OCI-M2 (cell line): ENCODE data around the gene KIF12.
"Not testable (repeated sequence)": the region's sequence is repeated elsewhere in the genome, so short reads cannot be mapped to it uniquely, and the experiment has no call there.

Experiments used
- DNase-seq: peaks from one replicate; lab custom pipeline; 2025; ENCODE audit not compliant: unreplicated experiment; lab: John Stamatoyannopoulos, UW

The KIF12 gene

GRCh38 chr9:114098936-114099668 lies at the start of gene KIF12:
Gene KIF12, minus strand, starts transcription at chr9:114099292. Its CDS starts 16 bp downstream, at chr9:114099276.
- no peak for DNase-seq

DNA sequence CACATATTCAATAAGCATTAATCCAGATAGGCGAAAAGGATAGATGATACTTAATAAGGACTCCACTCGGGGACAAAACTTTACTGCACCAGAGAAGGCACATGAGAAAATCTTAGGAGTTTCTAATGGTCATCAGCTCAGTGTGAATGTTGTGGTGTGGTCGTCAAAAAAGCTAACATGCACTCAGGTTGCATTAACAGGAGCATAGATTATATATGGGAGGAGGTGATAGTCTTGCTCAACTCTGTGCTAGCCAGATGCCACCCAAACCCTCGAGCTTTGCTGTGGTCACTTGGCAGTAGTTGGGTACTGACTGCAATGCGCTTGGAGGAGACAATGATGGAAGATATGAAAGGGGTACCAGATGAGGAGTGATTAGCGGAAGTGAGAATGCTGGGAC lies 47.6 kb upstream of the KIF12 start:
- no peak for DNase-seq

GRCh38 chr9:114143234-114143633 lies 44.1 kb upstream of the KIF12 start:
- DNase-seq, result no peak

- DNase-seq, result no peak
Observed at GRCh38 chr9:114141553-114142402, 42.7 kb upstream of the KIF12 start.

DNA sequence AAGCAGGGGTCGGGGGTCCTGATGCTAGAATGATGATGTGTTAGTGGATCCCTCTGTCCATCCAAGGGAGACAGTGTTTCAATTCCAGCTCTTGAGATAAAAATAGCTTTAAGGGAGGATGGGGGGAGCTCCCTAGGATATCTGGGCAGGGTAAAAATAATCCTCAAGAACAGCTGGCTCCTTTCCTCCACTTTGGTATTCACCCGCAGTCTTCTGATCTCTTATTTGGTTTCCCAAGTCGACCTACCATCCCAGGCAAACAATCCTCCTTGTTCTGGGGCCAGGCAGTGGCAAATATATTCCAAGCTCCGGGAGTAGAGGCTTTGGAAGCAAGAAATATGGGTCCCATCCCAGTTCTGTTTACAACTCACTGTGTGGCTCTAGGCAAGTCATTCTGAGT lies 41.8 kb upstream of the KIF12 start:
- no peak for DNase-seq

- DNase-seq, result no peak
Observed at GRCh38 chr9:114140401-114140800, 41.3 kb upstream of the KIF12 start.

- DNase-seq, result no peak
Observed at GRCh38 chr9:114139071-114139470, 40.0 kb upstream of the KIF12 start.

- DNase-seq, result no peak
Observed at GRCh38 chr9:114138552-114138971, 39.5 kb upstream of the KIF12 start.

DNA sequence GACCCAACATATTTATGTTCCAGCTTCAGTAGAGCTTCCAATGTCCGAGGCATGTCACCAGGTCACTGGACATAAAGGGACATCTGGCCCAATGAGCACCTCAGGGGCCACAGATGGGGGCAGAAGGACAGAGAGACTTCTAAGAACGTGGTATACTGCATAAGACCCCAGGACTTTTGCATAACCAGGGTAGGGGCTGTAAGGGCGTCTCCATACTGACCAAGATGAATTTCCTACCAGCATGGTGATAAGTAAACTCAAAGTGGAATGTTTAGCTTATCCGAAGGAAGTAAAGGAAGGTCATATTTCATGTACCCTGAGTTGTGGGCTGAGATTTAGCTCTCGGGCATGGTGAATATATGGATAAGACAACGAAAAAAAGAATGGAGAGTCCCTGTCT lies 38.7 kb upstream of the KIF12 start:
- DNase-seq, result no peak

DNA sequence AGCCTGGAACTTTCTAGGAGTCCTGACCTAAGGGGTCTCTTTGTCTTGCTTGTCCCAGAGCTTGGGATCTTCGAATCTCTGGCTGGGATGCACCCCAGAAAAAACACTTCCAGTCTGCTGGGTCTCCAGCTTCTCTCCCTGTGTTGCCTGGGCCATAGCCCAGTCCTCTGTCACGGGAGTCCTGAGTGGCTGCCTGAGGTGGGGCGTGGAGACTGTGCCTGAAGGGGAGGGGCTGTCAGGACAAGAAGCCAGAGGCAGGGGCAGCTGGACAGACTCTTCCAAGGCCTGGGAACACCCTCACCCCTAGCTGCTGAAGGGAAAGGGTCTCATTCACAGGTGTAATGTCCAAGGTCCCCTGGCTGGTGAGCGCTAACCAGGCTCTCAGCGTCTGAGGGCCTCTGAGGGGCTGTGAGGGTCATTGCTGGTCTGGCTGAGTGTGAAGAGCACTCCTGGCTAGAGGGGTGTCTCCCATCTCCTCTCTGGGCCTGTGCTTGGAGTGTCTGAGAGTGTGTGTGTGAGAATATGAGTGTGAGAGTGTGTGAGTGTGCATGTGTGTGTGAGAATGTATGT lies 35.8 kb upstream of the KIF12 start:
- no peak for DNase-seq

DNA sequence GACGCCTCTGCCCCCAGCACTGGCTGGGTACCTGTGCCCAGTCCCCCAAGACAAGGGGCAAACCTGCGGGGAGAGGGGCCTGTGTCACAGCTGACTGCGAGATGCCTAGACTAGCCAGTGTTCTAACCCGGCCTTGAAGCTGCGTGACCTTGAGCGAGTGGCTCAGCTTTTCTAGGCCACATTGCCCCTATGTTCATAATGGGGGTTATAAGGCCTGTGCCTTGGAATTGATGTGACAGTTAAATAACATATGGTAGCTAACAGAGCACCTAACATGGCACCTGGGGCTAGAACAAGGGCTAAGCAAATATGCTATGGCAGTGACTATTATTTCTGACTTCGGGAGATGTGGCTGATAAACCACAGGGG lies 33.4 kb upstream of the KIF12 start:
- DNase-seq, result no peak

- no peak for DNase-seq
Observed at GRCh38 chr9:114131808-114132549, 32.9 kb upstream of the KIF12 start.

GRCh38 chr9:114130624-114131277 lies 31.7 kb upstream of the KIF12 start:
- no peak for DNase-seq

- no peak for DNase-seq
Observed at GRCh38 chr9:114130141-114130540, 31.0 kb upstream of the KIF12 start.

GRCh38 chr9:114128759-114129158 lies 29.7 kb upstream of the KIF12 start:
- DNase-seq, result not testable (repeated sequence)

DNA sequence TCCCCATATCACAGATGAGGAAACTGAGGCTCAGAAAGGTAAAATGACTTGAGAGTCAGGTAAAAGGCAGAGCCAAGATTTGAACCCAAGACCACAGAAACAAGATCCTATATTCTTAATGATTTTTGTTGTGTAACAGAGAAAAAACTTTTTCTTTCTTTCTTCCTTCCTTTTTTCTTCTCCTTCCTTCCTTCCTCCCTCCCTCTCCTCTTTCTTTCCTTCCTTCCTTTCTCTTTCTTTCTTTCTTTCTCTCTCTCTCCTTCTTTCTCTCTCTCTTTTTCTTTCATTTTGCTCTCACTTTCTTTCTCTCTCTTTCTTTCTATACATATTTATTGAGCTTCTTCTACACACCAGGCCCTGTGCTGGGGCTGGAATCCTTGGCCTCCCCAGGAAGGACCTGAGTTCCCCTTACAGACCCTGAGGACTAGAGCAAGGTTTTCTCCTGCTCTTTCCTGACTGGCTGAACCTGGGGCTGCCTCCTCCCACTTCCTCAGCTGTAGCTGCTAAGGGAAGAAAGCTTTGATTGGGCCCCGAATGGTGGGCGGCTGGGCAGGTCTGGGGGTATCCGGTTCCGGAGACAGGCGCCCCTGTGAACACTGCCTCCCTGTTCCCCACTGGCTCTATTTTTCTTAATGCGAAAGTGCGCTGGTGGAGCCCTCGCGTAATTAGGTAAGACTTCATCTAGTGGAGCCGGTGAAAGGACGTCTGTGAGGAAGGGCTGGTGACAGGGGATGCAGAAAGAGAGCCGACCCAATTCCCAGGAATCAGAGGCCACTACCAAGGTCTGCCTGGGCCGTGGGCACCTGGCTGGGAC lies 27.4 kb upstream of the KIF12 start:
- no peak for DNase-seq

- DNase-seq, result no peak
Observed at GRCh38 chr9:114125476-114126013, 26.5 kb upstream of the KIF12 start.

DNA sequence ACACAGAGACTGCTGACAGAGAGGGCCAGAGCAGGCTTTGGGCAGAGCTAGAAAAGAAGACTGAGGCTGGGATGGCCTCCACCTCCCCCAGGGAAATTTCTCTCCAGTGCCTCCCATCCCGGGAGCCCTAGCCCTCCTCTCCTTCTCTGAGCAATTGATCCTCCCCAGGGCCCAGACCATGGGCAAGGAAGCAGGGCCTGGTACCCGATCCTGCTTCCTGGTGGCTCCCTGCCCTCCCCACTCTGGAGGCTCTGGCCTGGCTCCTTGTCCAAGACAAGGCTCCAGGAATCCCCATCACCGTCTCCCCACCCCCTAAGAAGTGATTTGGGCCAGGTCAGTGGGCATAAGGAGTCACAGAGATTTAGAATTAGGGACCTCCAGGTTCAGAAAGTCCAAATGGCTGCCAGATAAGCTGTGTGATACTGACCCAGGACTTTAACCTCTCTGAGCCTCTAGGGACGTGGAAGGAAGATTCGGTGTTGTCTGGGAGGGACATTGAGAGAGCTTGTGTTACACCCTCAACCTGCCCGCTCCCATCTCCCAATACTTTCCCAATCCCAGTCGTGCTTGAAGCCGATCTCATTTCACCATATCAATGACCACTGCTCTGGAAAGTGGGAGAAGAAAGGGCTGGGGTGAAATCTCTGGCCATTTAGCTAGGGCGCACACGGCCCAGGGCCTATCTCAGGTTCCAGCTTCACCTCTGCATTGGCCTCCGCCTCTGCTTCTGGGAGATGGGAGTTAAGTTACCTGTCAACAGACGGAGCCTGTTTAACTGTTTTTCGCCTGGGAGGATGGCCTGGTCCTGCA lies 25.8 kb upstream of the KIF12 start:
- DNase-seq, result no peak

DNA sequence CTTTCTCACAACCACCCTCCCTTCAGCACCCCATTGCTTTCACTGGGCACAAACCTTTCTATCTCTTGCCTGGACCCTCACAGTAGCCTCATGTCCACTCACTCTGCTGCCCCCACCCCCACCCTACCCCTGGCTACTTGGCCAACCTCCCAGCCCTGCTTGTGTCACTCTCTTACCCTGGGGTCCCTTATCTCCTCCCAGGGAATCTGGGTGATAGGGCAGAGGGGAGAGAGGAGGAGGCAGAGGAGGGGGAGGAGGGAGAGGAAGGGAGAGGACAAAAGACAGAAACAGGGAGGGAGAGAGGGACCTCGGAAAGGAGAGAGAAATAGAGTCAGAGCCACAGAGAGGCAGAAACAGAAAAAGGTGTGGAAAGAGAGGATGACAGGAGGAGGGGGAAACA lies 25.0 kb upstream of the KIF12 start:
- no peak for DNase-seq
